WTC11 (cell line): ENCODE measurements around the gene TMEM38B. TPM values are rescaled to one million over a fixed set of nuclear protein-coding genes. Genes with fewer than 3 reads are reported as not detected.
A peak's percentile ranks its signal among the peaks of the same experiment; 100 is the strongest.

Experiments used
- ATAC-seq: fragments of 200-7000 bp; cut with Tn5 transposase; 2 replicates; pipeline ENCODE4 v1.10.0; 2021; ENCODE audit warnings: mild to moderate bottlenecking, moderate library complexity
- CTCF ChIA-PET: fragments of 300-600 bp; sonication (Branson Sonifier 250); formaldehyde crosslinking; loops from one replicate; lab custom pipeline; 2021; ENCODE audit warnings: antibody characterized with exemption; lab: Charles Lee
- POLR2A ChIA-PET: fragments of 350-600 bp; sonication (Branson Sonifier 250); formaldehyde crosslinking; loops from one replicate; lab custom pipeline; 2021; ENCODE audit warnings: antibody characterized with exemption; lab: Charles Lee
- DNase-seq: peaks from one replicate; pipeline ENCODE4 v3.0.0; 2021; ENCODE audit warnings: low spot score
- H3K27ac Mint-ChIP-seq: 2 replicates; pipeline ENCODE4 v1.8.0; 2021; ENCODE audit warnings: mixed read lengths
- H3K27me3 Mint-ChIP-seq: 2 replicates; pipeline ENCODE4 v1.8.0; 2021; ENCODE audit warnings: low read depth, mild to moderate bottlenecking, moderate library complexity, mixed read lengths
- H3K36me3 Mint-ChIP-seq: 2 replicates; pipeline ENCODE4 v1.8.0; 2021; ENCODE audit warnings: mixed read lengths
- H3K4me1 Mint-ChIP-seq: 2 replicates; pipeline ENCODE4 v1.8.0; 2022; ENCODE audit warnings: mixed read lengths
- H3K4me3 Mint-ChIP-seq: 2 replicates; pipeline ENCODE4 v1.8.0; 2021; ENCODE audit warnings: mild to moderate bottlenecking, moderate library complexity, mixed read lengths
- H3K9me3 Mint-ChIP-seq: 2 replicates; pipeline ENCODE4 v1.8.0; 2021; ENCODE audit warnings: mixed read lengths
- ARID4B ChIP-seq: sonication (generic); formaldehyde crosslinking; IDR thresholded peaks from 2 replicates; pipeline ENCODE4 v1.8.0; 2023; ENCODE audit warnings: missing genetic modification reagents, mild to moderate bottlenecking, borderline replicate concordance
- ATF2 ChIP-seq: sonication (generic); formaldehyde crosslinking; IDR thresholded peaks from 2 replicates; pipeline ENCODE4 v1.8.1; 2022; ENCODE audit warnings: low read depth, missing genetic modification reagents, borderline replicate concordance
- CDX4 ChIP-seq: fragments of 250-450 bp; sonication (Bioruptor Pico); IDR thresholded peaks from 2 replicates; pipeline ENCODE4 v1.9.0; 2021; ENCODE audit warnings: moderate library complexity, mild to moderate bottlenecking, inconsistent platforms, borderline replicate concordance
- ELF4 ChIP-seq: sonication (generic); formaldehyde crosslinking; IDR thresholded peaks from 2 replicates; pipeline ENCODE4 v1.8.1; 2022; ENCODE audit warnings: low read depth, mild to moderate bottlenecking, moderate library complexity, missing genetic modification reagents
- EMX1 ChIP-seq: fragments of 250-450 bp; sonication (Bioruptor Pico); IDR thresholded peaks from 2 replicates; pipeline ENCODE4 v1.8.0; 2021; ENCODE audit warnings: mild to moderate bottlenecking
- ERG ChIP-seq: fragments of 250-450 bp; sonication (Bioruptor Pico); IDR thresholded peaks from 2 replicates; pipeline ENCODE4 v1.8.0; 2021; ENCODE audit warnings: mild to moderate bottlenecking
- FOXP1 ChIP-seq: sonication (generic); formaldehyde crosslinking; IDR thresholded peaks from 2 replicates; pipeline ENCODE4 v1.8.0; 2022; ENCODE audit warnings: missing genetic modification reagents, mild to moderate bottlenecking, moderate library complexity, borderline replicate concordance
- FOXP4 ChIP-seq: sonication (generic); formaldehyde crosslinking; IDR thresholded peaks from 2 replicates; pipeline ENCODE4 v1.8.0; 2022; ENCODE audit warnings: mild to moderate bottlenecking, missing genetic modification reagents
- MAX ChIP-seq: sonication (generic); formaldehyde crosslinking; IDR thresholded peaks from 2 replicates; pipeline ENCODE4 v1.8.0; 2022; ENCODE audit warnings: mild to moderate bottlenecking, missing genetic modification reagents
- MLX ChIP-seq: sonication (generic); formaldehyde crosslinking; IDR thresholded peaks from 2 replicates; pipeline ENCODE4 v1.8.1; 2023; ENCODE audit warnings: mild to moderate bottlenecking, missing genetic modification reagents, moderate library complexity
- NFE2L1 ChIP-seq: sonication (generic); formaldehyde crosslinking; IDR thresholded peaks from 2 replicates; pipeline ENCODE4 v1.8.1; 2023; ENCODE audit warnings: missing genetic modification reagents
- NR2C2 ChIP-seq: sonication (generic); formaldehyde crosslinking; IDR thresholded peaks from 2 replicates; pipeline ENCODE4 v1.8.0; 2022; ENCODE audit warnings: mild to moderate bottlenecking, missing genetic modification reagents
- NR3C1 ChIP-seq: sonication (generic); formaldehyde crosslinking; conservative IDR thresholded peaks from 2 replicates; pipeline ENCODE4 v1.8.1; 2023; ENCODE audit warnings: low read depth, mild to moderate bottlenecking, missing genetic modification reagents
- PREB ChIP-seq: sonication (generic); formaldehyde crosslinking; IDR thresholded peaks from 2 replicates; pipeline ENCODE4 v1.8.1; 2022; ENCODE audit warnings: mild to moderate bottlenecking, missing genetic modification reagents, moderate library complexity, borderline replicate concordance
- RORB ChIP-seq: fragments of 250-450 bp; sonication (Bioruptor Pico); IDR thresholded peaks from 2 replicates; pipeline ENCODE4 v1.9.0; 2021; ENCODE audit warnings: mild to moderate bottlenecking
- SP1 ChIP-seq: sonication (generic); formaldehyde crosslinking; conservative IDR thresholded peaks from 2 replicates; pipeline ENCODE4 v1.8.1; 2022; ENCODE audit warnings: missing genetic modification reagents
- ZMAT4 ChIP-seq: fragments of 250-450 bp; sonication (Bioruptor Pico); IDR thresholded peaks from 2 replicates; pipeline ENCODE4 v1.9.0; 2021; ENCODE audit warnings: mild to moderate bottlenecking
- ZNF263 ChIP-seq: sonication (generic); formaldehyde crosslinking; IDR thresholded peaks from 2 replicates; pipeline ENCODE4 v1.8.1; 2022; ENCODE audit warnings: low read depth, mild to moderate bottlenecking, moderate library complexity, missing genetic modification reagents
- ZNF416 ChIP-seq: fragments of 250-450 bp; sonication (Bioruptor Pico); IDR thresholded peaks from 2 replicates; pipeline ENCODE4 v1.9.0; 2021; ENCODE audit warnings: mild to moderate bottlenecking, inconsistent platforms
- ZNF423 ChIP-seq: fragments of 250-450 bp; sonication (Bioruptor Pico); IDR thresholded peaks from 2 replicates; pipeline ENCODE4 v2.1.2; 2022; ENCODE audit warnings: mild to moderate bottlenecking, moderate library complexity
- ZNF512 ChIP-seq: sonication (generic); formaldehyde crosslinking; IDR thresholded peaks from 2 replicates; pipeline ENCODE4 v1.8.1; 2022; ENCODE audit warnings: missing genetic modification reagents, borderline replicate concordance
- total RNA-seq: library from RNA; stranded (reverse); gene quantifications from 3 replicates; pipeline ENCODE4 v1.2.3, GENCODE V29; 2021

TMEM38B gene
- total RNA-seq, 1 experiment from 2014 or later = 15.7 TPM

- DNase-seq = peak; percentile 42
- H3K27me3 Mint-ChIP-seq = peaks cover 58% of the 10 kb centered on the region
- TF ChIP-seq ELF4 = 0 out of 2 replicates have a peak, but pooled peaks have one; percentile 77
- no peak for TF ChIP-seq ERG
- no peak for TF ChIP-seq SP1 (CRISPR knock-in tag)
- TF ChIP-seq NR3C1 = no peak
- no peak for TF ChIP-seq ZMAT4 (CRISPR knock-in tag)
- 0 out of 2 replicates have a peak, but pooled peaks have one; percentile 21 for TF ChIP-seq ZNF423
- peak; percentile 56; the same call in 1 of the 2 replicates for TF ChIP-seq NFE2L1
- peak; percentile 90 for TF ChIP-seq MAX (CRISPR knock-in tag)
- TF ChIP-seq ZNF416 (CRISPR knock-in tag) = no peak
- TF ChIP-seq FOXP4 (CRISPR knock-in tag) = peak; percentile 81; the same call in 1 of the 2 replicates
- TF ChIP-seq RORB (CRISPR knock-in tag) = no peak
- no peak for TF ChIP-seq ATF2 (CRISPR knock-in tag)
- TF ChIP-seq MLX (CRISPR knock-in tag) = no peak
- peak; percentile 96 for TF ChIP-seq FOXP1 (CRISPR knock-in tag)
- 0 out of 2 replicates have a peak, but pooled peaks have one; percentile 23 for TF ChIP-seq PREB (CRISPR knock-in tag)
- 0 out of 2 replicates have a peak, but pooled peaks have one; percentile 31 for TF ChIP-seq ZNF263 (CRISPR knock-in tag)
- no peak for TF ChIP-seq NR2C2 (CRISPR knock-in tag)
- TF ChIP-seq CDX4 (CRISPR knock-in tag) = no peak
- 0 out of 2 replicates have a peak, but pooled peaks have one; percentile 84 for TF ChIP-seq ARID4B (CRISPR knock-in tag)
- no peak for TF ChIP-seq EMX1 (CRISPR knock-in tag)
- TF ChIP-seq ZNF512 (CRISPR knock-in tag) = no peak
Observed at GRCh38 chr9:105656131-105656921, 38.0 kb upstream of the TMEM38B start.

More at GRCh38 chr9:105656131-105656921, 38.0 kb upstream of the TMEM38B start:
- ChIA-PET CTCF (interaction anchor here (1.0 to 1.4 kb wide), 4 partner anchors 18 to 62 kb away, joined by 3 to 7 read pairs (median 6); no protein-coding TSS in a partner anchor), POLR2A (no interaction called here)
- Mint-ChIP-seq H3K27ac (no peak overlapping the region), H3K4me3 (peak overlapping the region; percentile 79), H3K9me3 (no peaks in the 10 kb centered on the region), H3K36me3 (no peaks in the 10 kb centered on the region), H3K4me1 (peaks cover 30% of the 10 kb centered on the region)
- ATAC-seq = peak; percentile 61
